Vagina (tissue), 2 donors: ENCODE results near the gene GPR156.

Experiments used
- CTCF ChIP-seq, 3 experiments: fragments of 450-650 bp in 2 of 3; fragments of 200-600 bp in 1 of 3; sonication (generic) in 1 of 3; IDR thresholded peaks; one replicate each; pipeline ENCODE4 v1.5.1; 2017 to 2019; ENCODE audit warnings: antibody characterized with exemption in 3 of 3, mild to moderate bottlenecking in 2 of 3, moderate library complexity in 2 of 3
- POLR2A ChIP-seq, 2 donors: fragments of 450-650 bp; IDR thresholded peaks; one replicate each; pipeline ENCODE4 v1.6.1; 2017; ENCODE audit warnings: antibody characterized with exemption in 2 of 2, mild to moderate bottlenecking in 2 of 2, moderate library complexity in 2 of 2
- POLR2AphosphoS5 ChIP-seq, 2 donors: sonication (generic); formaldehyde crosslinking; IDR thresholded peaks; one replicate each; pipeline ENCODE4 v1.9.0; 2017; ENCODE audit warnings: antibody characterized with exemption in 2 of 2, mild to moderate bottlenecking in 2 of 2, low read depth in 1 of 2; ENCODE audit not compliant: insufficient read depth in 1 of 2

DNA sequence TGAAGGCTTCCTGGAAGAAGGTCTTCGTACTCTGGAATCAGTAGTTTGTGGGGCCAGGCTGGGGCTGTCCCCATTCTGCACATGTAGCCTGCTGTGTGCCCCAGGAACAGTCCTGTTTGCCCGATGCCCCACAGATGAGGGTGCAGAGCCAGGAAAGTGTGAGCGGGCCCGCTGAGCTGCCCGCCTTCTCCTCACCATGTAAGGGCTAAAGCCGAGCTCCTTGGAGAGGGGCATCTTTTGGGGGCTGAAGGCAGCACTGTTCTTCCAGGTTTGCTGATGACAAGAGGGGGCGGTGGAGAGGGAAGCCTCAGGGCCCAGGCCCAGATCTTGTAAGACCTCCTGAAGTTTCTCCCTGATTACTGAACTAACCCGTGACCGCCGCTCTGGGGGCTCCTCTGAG, 117.5 kb downstream of the GPR156 start:
- TF ChIP-seq CTCF (IDR thresholded peaks at IDR 0.05): no peak
- TF ChIP-seq POLR2AphosphoS5 (IDR thresholded peaks at IDR 0.05; ENCODE audit: insufficient read depth in 1 of 2, low read depth in 1 of 2): no peak
- no peak for TF ChIP-seq POLR2A (IDR thresholded peaks at IDR 0.05)
